Stomach (tissue), 9 donors: Measurements from ENCODE around the gene NR5A2. TPM values are rescaled to one million over a fixed set of nuclear protein-coding genes. Genes with fewer than 3 reads are reported as not detected.

Experiments used
- DNase-seq, 2 donors: peaks; one replicate each; pipeline versions ENCODE4 v3.0.0 to v3.0.0-alpha.2; 2013 to 2019
- H3K27ac ChIP-seq, 5 donors: fragments of 200-600 bp in 4 of 5; sonication (generic) in 4 of 5; one replicate each; pipeline ENCODE4 v1.5.1; 2013 to 2019; ENCODE audit warnings: mild to moderate bottlenecking in 1 of 5, moderate library complexity in 1 of 5
- H3K27me3 ChIP-seq, 3 donors: fragments of 200-600 bp; sonication (generic); one replicate each; pipeline ENCODE4 v1.5.1; 2017 to 2019; ENCODE audit warnings: mixed run types in 1 of 3
- H3K36me3 ChIP-seq, 4 donors: fragments of 200-600 bp; sonication (generic); 1 replicate in 3 of 4; 2 replicates in 1 of 4; pipeline ENCODE4 v1.5.1; 2016 to 2019
- H3K4me1 ChIP-seq, 4 donors: fragments of 200-600 bp; sonication (generic); one replicate each; pipeline ENCODE4 v1.5.1; 2016 to 2019
- H3K4me3 ChIP-seq, 4 donors: fragments of 200-600 bp; sonication (generic) in 3 of 4; one replicate each; pipeline ENCODE4 v1.5.1; 2016 to 2019; ENCODE audit warnings: mild to moderate bottlenecking in 1 of 4
- H3K9me3 ChIP-seq, 4 donors: fragments of 200-600 bp; sonication (generic); one replicate each; pipeline ENCODE4 v1.5.1; 2016 to 2019
- CTCF ChIP-seq, 7 experiments: fragments of 450-650 bp in 4 of 7; fragments of 200-600 bp in 3 of 7; sonication (generic) in 3 of 7; IDR thresholded peaks; one replicate each; pipeline ENCODE4 v1.5.1; 2016 to 2019; ENCODE audit warnings: antibody characterized with exemption in 7 of 7, control low read depth in 2 of 7, mild to moderate bottlenecking in 1 of 7
- EP300 ChIP-seq: sonication (generic); formaldehyde crosslinking; IDR thresholded peaks from one replicate; pipeline ENCODE4 v1.6.1; 2017; ENCODE audit warnings: antibody characterized with exemption
- POLR2A ChIP-seq, 4 donors: fragments of 450-650 bp; IDR thresholded peaks; one replicate each; pipeline ENCODE4 v1.6.1; 2016; ENCODE audit warnings: antibody characterized with exemption in 4 of 4, control low read depth in 2 of 4, mild to moderate bottlenecking in 1 of 4, moderate library complexity in 1 of 4
- POLR2AphosphoS5 ChIP-seq, 3 donors: sonication (generic); formaldehyde crosslinking; IDR thresholded peaks; one replicate each; pipeline ENCODE4 v1.6.1; 2016; ENCODE audit warnings: antibody characterized with exemption in 3 of 3
- WGBS, 5 donors: extraction: QIAGEN DNeasy Blood & Tissue Kit in 3 of 5; methylation state at CpG; one replicate each; pipeline versions ENCODE4 v1.1.5 to v1.1.7; 2013 to 2018; 5-methylcytosine and 5-hydroxymethylcytosine counted together
- intact Hi-C: fragments of 100-400 bp; cut with DNase I; formaldehyde crosslinking; loops from one replicate; pipeline ENCODE4 v1.15.1; 2023; ENCODE audit warnings: low total_unique reads
- polyA plus RNA-seq, 3 donors: library from polyadenylated mRNA; stranded (reverse); fragments of 200-250 nt; gene quantifications; one replicate each; pipeline ENCODE4 v1.2.3, GENCODE V29; 2013
- total RNA-seq, 5 donors: library from RNA; depleted of rRNA; stranded (reverse); fragments of >200 nt; gene quantifications; one replicate each; pipeline versions ENCODE4 v1.1.0 to v1.2.3, GENCODE V29; 2014 to 2016
- donor health status: healthy with polysubstance abuse.
- donor health status: Bipolar disorder and iron deficiency.
- donor health status: healthy.

Gene NR5A2
- total and polyA plus RNA-seq, 8 donors: 0.33 to 227 (median 0.46) TPM; not detected in 1

GRCh38 chr1:200006711-200007110 lies 20.8 kb upstream of the NR5A2 start:
- Histone ChIP-seq H3K4me3 (no peak overlapping the region), H3K4me1 (no peaks in the 10 kb centered on the region), H3K27ac (no peak overlapping the region), H3K27me3 (no peaks in the 10 kb centered on the region), H3K36me3 (no peaks in the 10 kb centered on the region), H3K9me3 (no peaks in the 10 kb centered on the region)
- intact Hi-C loops: no loop called here
- 47 to 63% (median 57%) methylated on average over 3 of the region's 3 CpGs for WGBS, 5 donors
- DNase-seq: no peak
- TF ChIP-seq POLR2A (IDR thresholded peaks at IDR 0.05) (no peak), EP300 (no peak), CTCF (IDR thresholded peaks at IDR 0.05) (no peak), POLR2AphosphoS5 (IDR thresholded peaks at IDR 0.05) (no peak)

DNA sequence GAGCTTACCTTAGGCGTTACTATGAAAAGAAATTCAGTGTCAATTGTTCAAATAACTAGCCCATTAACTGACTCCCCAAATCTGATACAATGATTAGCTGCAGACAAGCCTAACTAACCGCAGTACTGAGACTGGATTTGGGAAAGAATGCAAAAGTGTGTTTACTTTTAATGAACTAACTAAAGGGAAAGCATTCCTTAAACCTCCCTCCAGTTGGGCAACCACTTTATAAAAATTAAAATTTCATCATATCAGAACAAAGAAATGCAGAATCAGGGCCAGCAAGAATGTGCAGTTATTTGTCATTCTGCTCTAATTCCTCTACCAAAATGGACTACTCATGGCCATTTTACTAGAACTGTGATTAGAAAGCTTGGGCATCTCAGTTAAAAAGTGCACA lies 11.7 kb upstream of the NR5A2 start:
- no peak overlapping the region for H3K4me3 ChIP-seq
- H3K27me3 ChIP-seq: peaks cover 0 to 14% (median 0%) of the 10 kb centered on the region in 3 donors
- no peaks in the 10 kb centered on the region for H3K9me3 ChIP-seq
- TF ChIP-seq POLR2A (IDR thresholded peaks at IDR 0.05) (no peak), EP300 (no peak), POLR2AphosphoS5 (IDR thresholded peaks at IDR 0.05) (no peak), CTCF (IDR thresholded peaks at IDR 0.05) (no peak)
- no peak for DNase-seq
- intact Hi-C loops: no loop called here
- H3K27ac ChIP-seq: no peak overlapping the region
- 23 to 58% (median 54%) methylated on average over 2 of the region's 2 CpGs for WGBS, 5 donors
- no peaks in the 10 kb centered on the region for H3K4me1 ChIP-seq
- no peaks in the 10 kb centered on the region for H3K36me3 ChIP-seq

DNA sequence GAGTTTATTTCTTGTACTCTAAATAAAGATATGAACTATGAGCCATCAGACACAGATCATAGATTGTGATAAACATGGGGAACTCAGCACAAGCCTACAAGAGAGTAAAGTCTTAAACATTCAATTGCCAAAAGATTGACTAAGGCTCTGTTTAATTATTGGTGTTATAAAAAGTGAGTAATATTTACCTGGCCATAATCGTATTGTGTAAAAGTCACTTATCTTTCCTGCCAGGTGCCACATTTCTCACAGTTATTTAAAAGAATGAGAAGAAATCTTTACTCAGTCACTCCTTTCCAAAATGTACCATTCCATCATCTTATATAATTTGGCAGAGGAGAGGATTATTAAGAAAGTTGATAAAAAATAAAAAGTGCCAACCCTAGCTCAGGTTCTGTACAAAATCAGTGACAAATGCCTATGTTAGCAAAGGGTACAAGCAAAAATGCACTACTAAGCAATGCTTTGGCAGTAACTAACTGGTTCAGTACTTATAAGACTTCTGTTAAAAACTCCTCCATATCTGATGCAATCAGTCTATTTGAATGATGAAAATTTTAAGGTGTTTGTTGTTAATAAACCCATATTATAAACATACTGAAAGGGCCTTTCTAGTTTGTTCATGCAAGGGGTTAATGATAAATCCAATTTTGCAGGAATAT lies 5.8 kb upstream of the NR5A2 start:
- H3K4me3 ChIP-seq: no peak overlapping the region
- H3K4me1 ChIP-seq: no peaks in the 10 kb centered on the region
- H3K27ac ChIP-seq: no peak overlapping the region
- intact Hi-C loops: no loop called here
- no peak for DNase-seq
- WGBS, 5 donors: 22 to 42% (median 36%) methylated on average over 1 of the region's 1 CpG
- no peak for TF ChIP-seq POLR2A (IDR thresholded peaks at IDR 0.05)
- no peak for TF ChIP-seq EP300
- no peak for TF ChIP-seq CTCF (IDR thresholded peaks at IDR 0.05)
- no peak for TF ChIP-seq POLR2AphosphoS5 (IDR thresholded peaks at IDR 0.05)
- no peaks in the 10 kb centered on the region for H3K9me3 ChIP-seq
- no peaks in the 10 kb centered on the region for H3K36me3 ChIP-seq
- H3K27me3 ChIP-seq: peaks cover 0 to 18% (median 0%) of the 10 kb centered on the region in 3 donors

DNA sequence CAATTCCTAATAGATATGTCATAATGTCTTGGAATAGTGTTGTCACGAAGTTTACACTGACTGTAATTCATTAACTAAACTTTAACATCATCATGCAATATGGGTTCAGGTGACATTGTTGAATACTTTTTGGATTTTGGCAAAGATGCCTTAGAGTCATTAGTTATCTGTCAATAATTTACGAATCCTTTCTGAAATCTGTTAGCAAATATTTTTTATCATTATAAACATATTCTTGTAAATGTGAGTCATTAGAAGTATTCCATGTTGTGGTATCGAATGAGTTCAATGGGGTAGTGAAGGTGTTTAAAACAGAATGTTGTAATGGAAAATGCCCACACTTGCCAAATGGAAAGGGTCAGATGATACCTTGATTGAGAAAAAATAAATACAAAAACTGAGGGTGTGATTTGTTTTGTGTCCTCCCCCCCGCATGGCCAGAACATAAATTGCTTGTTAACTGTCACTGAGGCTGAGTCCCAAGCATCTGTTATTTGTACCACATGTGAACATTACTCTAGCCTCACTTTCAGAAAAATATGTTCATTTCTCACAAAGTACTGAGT lies 5.2 kb upstream of the NR5A2 start:
- peaks cover 0 to 3% (median 0%) of the 10 kb centered on the region in 4 donors for H3K4me1 ChIP-seq
- no peak overlapping the region for H3K4me3 ChIP-seq
- peaks cover 0 to 21% (median 0%) of the 10 kb centered on the region in 3 donors for H3K27me3 ChIP-seq
- DNase-seq: no peak
- H3K9me3 ChIP-seq: no peaks in the 10 kb centered on the region
- H3K36me3 ChIP-seq: no peaks in the 10 kb centered on the region
- no peak for TF ChIP-seq CTCF (IDR thresholded peaks at IDR 0.05)
- TF ChIP-seq POLR2AphosphoS5 (IDR thresholded peaks at IDR 0.05): no peak
- TF ChIP-seq POLR2A (IDR thresholded peaks at IDR 0.05): no peak
- no peak for TF ChIP-seq EP300
- H3K27ac ChIP-seq: no peak overlapping the region
- WGBS, 5 donors: 37 to 55% (median 45%) methylated on average over 4 of the region's 4 CpGs
- intact Hi-C loops: no loop called here
